SIG-M5 treated with dmso at 0.1 percent for 504 hours (cell line): ENCODE results near the gene SAG.
"Not testable (repeated sequence)": the region's sequence is repeated elsewhere in the genome, so short reads cannot be mapped to it uniquely, and the experiment has no call there.

Experiments used
- DNase-seq: peaks from one replicate; lab custom pipeline; 2025; ENCODE audit not compliant: unreplicated experiment; lab: John Stamatoyannopoulos, UW

Gene SAG

DNA sequence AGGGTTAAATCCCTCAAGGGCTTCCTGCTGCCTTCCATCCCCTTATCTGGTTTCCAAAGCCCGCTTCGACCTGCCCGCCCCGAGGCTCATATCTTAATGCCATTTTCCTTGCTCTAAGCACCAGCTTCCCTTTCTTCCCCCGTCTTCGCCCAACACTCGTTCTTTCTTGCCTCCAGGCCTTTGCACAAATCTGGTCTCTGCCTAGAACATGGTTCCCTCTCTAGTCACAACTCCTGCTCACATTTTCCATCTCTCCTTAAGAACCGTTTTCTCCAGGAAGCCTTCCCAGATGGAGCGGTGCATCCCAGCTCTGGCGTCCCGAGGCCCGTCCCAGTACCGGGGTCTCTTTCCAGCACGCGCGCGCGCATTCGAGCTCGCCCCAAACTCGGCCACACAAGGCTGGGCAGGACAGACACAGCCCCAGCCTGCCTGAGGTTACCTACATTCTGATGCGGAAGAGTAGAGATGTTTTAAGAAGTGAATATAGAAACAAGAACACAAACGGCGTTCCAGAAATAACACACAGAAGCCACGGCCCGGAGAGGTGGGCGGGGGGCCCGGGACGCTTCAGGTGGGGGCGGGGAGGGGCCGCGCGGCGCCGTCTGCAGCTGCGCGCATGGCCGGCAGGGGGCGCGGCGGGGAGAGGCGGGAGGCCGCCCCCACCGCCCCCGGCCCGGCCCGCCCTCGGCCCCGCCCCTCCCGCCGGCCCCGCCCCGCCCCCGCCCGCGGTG lies 46.3 kb downstream of the SAG start, which contains the start of gene DGKD:
DGKD (plus strand) TSS at position 726 of the 731 bp plus-strand sequence. CDS start 25 bp downstream, outside the sequence.
- peak; percentile 64 for DNase-seq

DNA sequence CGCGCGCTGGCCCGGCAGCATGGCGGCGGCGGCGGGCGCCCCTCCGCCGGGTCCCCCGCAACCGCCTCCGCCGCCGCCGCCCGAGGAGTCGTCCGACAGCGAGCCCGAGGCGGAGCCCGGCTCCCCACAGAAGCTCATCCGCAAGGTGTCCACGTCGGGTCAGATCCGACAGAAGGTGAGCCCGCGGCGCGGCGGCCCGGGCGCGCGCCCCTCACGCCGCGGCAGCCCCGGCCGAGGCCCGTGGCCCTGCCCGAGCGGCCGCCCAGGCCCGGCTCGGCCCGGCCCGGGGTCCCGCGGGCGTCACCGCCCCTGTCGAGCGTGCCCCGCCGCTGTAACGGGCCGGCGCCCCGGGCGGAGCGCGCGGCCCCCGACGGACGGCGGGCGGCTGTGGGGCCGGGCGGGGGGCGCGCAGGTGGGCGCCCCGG lies 46.9 kb downstream of the SAG start:
- no peak for DNase-seq

DNA sequence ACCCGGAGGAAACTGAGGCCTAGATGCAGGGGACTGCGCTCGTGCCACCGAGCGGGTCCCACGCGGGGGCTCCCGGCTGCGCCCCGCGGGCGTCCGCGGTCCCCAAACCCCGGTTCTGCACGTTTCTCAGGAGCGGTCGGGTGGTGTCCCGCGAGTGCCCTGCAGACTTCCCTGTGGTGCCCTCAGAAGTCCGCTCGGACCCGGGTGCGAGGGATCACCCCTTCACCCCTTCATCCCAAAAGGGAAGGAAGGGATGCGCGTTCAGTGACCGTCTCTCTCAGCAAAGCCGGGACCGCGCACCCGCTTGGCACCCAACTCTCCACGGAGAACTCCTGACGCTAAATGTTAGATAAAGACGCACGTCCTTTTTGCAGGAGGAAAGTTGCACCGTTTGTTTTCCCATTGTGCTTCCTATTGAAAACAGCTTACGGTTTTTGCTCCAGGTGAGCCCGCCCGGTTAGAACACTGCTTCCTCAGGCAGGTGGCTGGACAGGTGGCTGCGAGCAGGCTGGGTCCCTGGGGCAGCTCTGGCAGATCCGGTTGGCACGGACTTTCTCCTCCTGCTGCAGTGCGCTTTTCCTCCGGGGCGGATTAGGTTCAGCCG lies 47.5 kb downstream of the SAG start:
- no peak for DNase-seq

DNA sequence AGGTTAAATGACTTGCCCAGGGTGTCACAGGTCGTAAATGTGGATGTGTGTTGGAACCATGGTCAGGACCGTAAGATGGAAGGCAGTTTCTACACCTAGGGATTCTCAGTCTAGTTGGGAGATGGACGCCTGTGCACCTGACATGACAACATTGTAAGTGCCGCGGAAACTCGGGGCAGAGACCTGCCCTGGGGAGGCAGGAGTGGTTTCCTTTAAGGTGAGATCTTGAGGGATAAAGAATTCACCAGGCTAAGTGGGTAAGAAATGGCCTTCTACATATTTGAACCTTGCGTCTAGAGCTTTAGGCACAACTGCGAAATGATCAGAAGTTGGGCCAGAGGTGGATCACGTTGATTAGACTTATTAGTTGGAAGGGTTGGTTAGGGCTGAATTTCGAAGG lies 48.3 kb downstream of the SAG start:
- no peak for DNase-seq

DNA sequence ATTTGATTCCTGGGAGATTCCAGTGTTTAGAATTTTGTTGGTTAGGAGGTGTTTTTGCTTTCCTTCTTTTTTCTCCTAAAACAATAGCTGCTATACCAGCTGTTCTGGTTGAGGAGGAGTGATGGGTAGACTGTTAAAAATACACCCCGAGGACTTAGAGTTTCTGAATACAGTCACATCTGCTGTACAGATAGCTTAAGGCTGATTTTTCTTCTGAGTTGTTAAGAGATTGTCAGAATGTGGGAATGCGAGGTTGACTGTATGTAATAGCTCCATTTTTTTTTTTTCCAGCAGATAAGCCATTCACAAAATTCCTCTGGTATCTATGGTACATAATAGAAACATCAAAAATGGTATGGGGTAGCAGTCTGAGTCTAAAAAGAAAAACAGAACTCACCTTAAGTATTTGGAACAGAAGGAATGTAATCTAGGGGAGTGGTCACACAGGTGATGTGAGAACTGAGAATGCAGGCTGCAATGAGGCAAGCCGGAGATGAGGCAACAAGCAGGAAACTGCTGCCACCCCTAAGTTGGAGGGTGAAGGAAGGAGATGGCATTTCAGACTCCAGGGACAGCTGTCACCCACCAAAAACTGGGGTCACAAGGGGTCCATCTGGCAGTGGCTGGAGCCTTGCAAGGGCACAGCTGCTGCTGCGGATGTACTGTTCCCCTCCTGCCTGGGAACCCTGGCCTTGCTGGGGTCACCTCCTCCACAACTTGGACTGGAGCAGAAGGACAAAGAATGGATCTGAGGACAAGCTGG lies 49.1 kb downstream of the SAG start:
- peak; percentile 68 for DNase-seq

DNA sequence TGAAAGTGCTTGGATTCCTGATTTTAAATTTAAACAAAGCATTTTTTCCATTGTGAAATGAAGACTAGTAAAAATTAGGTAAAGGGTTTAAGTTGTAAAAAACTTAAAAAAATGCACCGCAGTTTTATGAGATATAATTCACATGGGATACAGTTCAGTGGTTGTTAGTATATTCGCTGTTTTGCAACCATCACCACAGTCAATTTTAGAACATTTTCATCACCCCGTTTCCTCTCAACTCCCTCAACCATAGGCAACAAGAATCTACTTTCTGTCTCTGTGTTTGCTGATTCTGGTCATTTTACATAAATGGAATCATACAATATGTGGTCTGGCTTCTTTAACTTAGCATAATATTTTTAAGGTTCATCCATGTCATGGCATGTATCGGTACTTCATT lies 50.7 kb downstream of the SAG start:
- DNase-seq, result peak; percentile 85

DNA sequence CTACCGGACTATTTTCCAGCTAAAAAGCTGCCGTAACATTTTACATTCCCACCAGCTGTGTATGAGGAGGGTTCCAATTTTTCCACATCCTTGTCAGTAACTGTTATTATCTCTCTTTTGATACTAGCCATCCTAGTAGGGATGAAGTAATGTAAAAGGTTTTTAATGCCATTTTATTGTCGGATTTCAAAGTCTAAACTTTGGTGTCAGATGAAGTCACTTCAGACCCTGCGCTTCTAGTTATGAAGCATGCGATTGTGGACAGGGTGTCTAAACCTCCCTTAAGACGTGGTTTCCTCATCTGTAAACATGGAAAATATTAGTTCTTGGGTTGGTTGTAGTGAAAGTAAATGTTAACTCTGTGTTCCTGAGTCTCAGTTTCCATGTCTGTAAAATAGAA lies 51.3 kb downstream of the SAG start:
- DNase-seq, result peak; percentile 60

DNA sequence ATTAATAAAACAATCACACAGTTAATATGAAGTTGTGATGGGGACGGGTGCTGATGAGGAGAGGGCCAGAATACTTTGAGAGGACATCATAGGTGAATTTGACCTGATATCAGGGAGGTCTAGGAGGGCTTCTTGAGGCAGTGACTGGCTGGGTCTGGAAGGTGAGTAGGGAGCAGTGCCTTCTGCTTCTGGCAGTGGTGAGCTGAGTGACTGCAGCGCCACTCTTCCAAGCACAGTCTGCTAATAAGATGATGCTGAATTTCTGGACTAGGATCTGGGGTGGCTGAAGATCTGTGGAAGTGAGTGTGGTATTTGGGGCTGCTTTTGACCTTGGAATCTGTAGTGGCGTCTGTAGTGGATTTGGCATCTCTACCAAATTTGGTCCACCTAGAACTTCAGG lies 52.2 kb downstream of the SAG start:
- DNase-seq, result no peak

DNA sequence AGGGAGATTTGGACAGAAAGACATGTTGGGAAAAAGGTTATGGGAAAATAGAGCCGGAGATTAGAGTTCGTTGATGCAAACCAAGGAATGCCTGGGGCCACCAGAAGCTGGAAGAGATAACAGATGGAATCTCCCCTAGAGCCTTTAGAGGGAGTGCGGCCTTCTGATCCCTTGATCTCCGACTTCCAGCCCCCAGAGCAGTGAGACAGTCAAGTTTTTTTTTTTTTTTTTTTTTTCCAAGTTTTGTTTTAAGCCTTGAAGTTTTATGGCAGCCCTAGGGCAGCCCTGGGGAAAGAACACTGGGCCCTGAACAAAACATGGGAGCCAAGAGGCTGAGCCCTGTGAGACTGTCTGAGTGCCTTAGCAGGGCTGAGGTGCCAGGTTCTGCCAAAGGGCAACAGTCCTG lies 53.2 kb downstream of the SAG start:
- no peak for DNase-seq

DNA sequence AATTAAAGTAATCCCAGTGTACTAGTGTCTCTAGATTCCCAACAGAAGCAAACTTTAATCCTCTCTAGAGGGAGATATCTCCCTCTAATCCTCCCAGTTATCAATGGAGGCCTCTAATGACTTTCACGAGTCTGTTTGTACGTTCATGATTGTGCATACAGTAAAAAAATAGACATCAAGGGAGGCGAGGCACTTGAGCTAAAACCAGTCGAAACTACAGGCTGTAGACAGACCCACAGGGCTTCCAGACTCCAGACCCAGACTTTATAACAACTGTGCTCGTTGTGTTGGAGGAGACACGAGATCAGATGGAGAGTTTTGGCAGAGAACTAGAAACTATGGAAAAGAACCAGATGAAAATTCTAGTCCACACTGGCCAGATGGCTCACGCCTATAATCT lies 53.7 kb downstream of the SAG start:
- DNase-seq, result no peak

DNA sequence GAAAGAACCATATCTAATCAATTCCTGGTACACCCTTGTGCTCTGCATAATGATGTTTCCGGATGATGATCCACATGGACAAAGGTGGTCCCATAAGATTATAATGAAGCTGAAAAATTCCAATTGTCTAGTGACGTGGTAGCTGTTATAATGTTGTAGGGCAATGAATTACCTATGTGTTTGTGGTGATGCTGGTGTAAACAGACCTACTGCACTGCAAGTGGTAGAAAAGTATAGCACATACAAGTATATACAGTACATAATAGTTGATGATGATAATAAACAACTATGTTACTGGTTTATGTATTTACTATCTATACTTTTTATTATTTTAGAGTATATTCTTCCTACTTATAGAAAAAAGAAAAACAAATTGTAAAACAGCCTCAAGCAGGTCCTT lies 55.1 kb downstream of the SAG start:
- DNase-seq, result no peak

DNA sequence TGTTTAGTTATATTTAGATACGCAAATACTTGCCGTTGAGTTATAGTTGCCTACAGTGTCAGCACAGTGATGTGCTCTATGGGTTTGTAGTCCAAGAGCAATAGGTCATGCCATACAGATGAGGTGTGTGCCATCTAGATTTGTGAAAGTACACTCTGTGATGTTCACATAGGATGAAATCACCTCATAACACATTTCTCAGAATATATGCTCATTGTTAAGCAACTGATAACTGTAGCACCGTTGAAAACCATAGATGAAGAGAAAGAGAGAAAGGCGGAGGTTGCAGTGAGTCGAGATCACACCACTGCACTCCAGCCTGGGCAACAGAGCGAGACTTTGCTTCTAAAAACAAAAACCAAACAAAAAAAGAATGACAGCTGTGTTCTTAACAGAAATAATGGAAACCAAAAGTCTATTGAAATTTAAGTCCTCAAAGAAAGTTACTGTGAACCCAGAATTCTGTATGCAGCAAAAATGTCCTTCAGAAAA lies 56.2 kb downstream of the SAG start:
- no peak for DNase-seq

DNA sequence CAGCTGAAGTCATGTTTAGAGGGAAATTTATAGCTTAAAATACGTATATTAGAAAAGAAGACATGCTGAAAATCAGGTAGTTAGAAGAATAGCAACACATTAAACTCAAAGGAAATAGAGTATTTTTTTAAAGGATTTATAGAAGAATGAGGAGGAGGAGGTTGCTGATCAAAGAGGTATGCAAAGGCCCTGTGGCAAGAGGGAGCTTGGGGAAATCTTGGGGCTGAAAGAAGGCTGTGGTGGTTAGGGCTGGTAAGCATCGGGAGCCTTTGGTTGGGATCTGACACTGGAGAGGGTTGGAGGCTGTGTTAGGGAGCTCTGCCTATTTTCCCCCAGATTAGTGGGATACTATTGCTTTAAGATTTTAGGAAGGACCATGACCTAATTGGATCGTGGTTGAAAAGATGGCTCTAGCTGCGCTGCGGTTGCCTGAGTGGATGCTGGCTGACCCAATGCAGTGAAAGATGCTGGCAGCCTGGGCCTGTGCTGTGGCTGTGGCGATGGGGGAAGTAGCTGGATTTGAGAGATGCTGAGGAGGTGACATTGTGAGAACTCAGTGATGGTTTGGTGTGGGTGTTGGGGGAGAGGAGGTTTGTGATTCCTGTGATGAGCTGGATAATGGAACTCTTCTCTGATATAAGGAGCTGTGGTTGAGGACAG lies 58.4 kb downstream of the SAG start:
- no peak for DNase-seq

DNA sequence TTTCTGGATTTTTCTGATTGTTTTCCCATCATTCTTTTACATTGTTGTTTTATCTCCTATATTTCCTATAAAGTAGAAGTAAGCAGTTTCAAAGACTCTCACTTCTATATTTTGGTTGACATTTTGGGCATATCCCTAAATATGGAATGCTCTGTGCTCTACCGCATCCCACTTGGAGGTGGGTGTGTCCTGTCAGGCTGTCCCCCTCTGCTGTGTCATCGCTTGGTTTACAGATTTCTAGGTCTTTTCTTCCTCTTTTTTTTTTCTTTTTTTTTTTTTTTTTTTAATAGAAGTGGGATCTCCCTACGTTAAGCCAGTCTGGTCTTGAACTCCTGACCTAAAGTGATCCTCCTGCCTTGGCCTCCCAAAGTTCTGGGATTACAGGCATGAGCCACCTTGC lies 60.0 kb downstream of the SAG start:
- peak; percentile 21 for DNase-seq

DNA sequence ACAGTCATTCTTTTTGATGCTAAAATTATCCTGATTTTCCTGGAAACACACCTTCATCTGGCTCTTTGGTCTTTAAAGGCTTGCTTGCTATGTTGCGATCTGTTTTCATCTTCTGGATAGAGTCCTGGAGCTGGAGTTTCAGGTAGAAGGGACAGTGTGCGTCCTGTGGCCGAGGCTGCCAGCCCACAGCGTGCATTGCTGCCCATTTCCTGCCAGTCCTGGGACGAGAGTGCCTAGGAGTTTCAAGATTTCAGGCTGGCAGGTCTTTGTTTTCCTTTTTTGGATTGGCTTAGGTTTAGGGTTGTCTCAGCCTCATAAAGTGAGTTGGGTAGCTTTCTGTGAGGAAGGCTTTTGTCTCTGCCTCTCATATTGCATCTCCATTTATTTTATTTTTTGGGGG lies 61.1 kb downstream of the SAG start:
- DNase-seq, result no peak

DNA sequence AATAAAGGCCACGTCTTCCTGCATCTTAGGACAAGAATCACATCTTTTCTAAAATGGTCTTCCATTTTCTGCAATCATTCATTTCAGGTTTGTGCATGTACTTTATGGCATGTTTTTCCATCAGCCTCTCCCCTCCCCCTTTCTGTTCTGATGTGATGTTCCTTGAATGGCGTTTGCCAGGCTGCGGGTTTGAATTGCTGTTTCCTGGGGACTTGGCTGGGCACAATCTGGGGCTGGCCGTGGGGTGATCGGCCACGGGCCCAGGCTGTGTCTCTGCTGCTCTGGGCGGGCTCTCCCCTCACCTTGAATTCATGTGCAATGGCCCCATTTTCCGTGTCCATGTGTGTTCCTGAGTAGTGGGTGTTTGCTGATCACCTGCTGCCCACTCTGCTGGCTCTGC lies 61.8 kb downstream of the SAG start:
- DNase-seq, result no peak

DNA sequence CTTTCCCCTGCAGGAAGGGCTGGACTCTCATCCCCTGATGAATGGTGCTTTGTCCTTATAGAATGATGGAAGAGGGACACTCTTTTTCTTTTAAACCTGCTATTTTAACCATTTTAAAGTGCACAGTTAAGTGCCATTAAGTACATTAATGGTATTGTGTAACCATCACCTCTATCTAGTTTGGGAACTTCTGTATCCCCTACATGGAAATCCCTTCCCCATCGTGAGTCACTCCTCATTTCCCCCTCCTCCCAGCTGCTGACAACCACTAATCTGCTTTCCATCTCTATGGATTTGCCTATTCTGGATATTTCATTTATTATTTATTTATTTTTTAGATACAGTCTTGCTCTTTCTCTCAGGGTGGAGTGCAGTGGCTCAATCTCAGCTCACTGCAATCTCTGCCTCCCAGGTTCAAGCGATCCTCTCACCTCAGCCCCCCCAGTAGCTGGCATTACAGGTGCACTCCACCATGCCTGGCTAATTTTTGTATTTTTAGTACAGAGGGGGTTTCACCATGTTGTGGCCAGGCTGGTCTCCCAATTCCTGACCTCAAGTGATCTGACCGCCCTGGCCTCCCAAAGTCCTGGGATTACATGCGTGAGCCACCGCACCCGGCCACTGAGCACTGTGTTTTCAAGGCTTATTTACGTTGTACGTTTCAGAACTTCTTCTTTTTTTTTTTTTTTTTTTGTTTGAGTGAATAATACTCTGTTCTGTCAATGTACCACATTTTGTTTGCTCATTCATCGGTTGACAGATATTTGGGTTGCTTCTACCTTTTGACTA lies 62.5 kb downstream of the SAG start:
- DNase-seq, result no peak

DNA sequence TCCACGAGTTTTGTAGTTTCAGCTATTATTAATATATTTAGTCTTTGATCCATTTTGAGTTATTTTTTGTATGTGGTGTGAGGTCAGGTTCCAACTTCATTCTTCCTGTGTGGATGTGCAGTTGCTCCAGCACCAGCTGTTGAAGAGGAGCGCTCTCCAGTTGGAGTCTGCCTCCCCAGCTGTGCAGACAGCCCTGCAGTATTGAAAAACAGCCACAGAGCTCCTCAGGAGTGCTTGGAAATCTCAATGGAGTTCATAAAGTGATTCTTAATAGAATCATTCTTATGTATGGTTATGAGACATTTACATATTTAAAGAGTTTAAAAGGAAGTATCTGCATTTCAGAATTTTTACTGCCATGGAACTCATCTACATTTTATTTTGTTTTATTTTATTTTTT lies 64.0 kb downstream of the SAG start:
- DNase-seq, result no peak

DNA sequence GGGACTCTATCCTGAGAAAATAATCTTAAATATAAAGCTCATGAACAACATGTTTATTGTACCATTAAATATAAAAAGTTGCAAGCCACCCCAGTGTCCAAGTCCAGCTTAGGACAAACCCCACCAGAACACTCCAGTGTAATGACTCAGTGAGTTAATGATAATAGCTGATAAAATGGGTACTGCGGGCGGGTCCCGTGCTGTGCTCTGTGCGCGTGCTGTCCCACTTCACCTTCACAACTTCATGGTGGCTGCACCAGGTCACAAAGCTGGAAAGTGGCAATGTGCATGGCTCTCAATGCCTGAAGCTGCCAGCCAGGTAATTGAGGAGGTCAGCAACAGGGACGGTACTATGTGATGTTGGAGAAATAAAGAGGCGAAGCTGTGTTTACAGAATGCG lies 65.2 kb downstream of the SAG start:
- DNase-seq, result no peak

DNA sequence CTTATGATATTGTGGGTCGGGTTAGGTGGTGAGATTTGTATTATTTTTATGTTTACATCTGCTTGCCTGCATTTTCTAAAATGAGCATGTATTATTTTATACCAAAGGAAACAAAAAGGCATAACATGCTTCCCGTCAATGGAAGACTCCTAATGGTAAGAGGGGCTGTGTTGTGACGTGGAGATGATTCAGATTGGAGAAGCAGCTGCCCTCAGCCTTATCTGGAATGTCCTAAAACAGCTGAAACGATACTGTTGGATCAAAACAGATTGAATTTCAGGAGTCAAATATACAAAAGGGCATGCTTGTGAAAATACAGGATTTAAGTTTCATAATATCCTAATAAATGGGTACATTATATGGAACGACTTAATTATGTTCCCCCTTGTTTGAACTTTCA lies 65.7 kb downstream of the SAG start:
- no peak for DNase-seq

DNA sequence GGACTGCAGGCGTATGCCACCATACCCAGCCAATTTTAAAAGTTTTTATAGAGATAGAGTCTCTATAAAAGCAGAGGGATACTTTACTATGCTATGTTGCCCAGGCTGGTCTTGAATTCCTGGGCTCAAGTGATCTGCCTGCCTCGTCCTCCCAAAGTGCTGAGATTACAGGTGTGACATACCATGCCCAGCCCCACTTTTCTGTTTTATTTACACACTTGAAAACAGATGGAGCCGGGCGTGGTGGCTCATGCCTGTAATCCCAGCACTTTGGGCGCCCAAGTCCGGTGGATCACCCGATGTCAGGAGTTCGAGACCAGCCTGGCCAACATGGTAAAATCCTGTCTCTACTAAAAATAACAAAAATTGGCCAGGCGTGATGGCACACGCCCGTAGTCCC lies 67.2 kb downstream of the SAG start:
- not testable (repeated sequence) for DNase-seq
